Heart left ventricle (tissue), 16 donors: ENCODE results near the gene HOTAIR. TPM values are rescaled to one million over a fixed set of nuclear protein-coding genes. Genes with fewer than 3 reads are reported as not detected.

Experiments used
- ATAC-seq, 4 donors: fragments of 200-7000 bp; cut with Tn5 transposase; one replicate each; pipeline ENCODE4 v1.9.1; 2020 to 2022; ENCODE audit warnings: moderate library complexity in 4 of 4, mild to moderate bottlenecking in 3 of 4, moderate number of reproducible peaks in 1 of 4
- DNase-seq, 5 donors: peaks; one replicate each; pipeline ENCODE4 v3.0.0-alpha.2; 2020
- H3K27ac ChIP-seq, 12 donors: fragments of 200-600 bp; sonication (generic) in 4 of 12; one replicate each; pipeline versions ENCODE4 v1.5.0 to v1.8.0; 2016 to 2022; ENCODE audit warnings: mild to moderate bottlenecking in 2 of 12
- H3K27me3 ChIP-seq, 9 donors: fragments of 200-600 bp; sonication (generic) in 2 of 9; one replicate each; pipeline versions ENCODE4 v1.5.1 to v1.8.0; 2016 to 2022; ENCODE audit warnings: mild to moderate bottlenecking in 3 of 9
- H3K36me3 ChIP-seq, 9 donors: fragments of 200-600 bp; sonication (generic) in 2 of 9; one replicate each; pipeline versions ENCODE4 v1.5.0 to v1.8.0; 2018 to 2022; ENCODE audit warnings: mild to moderate bottlenecking in 2 of 9
- H3K4me1 ChIP-seq, 12 donors: fragments of 200-600 bp; sonication (generic) in 4 of 12; one replicate each; pipeline versions ENCODE4 v1.5.0 to v1.8.0; 2016 to 2022; ENCODE audit warnings: mild to moderate bottlenecking in 3 of 12
- H3K4me3 ChIP-seq, 12 donors: fragments of 200-600 bp; sonication (generic) in 4 of 12; one replicate each; pipeline versions ENCODE4 v1.5.0 to v1.8.0; 2017 to 2022; ENCODE audit warnings: mild to moderate bottlenecking in 9 of 12, moderate library complexity in 4 of 12
- H3K9me3 ChIP-seq, 12 donors: fragments of 200-600 bp; sonication (generic) in 4 of 12; one replicate each; pipeline versions ENCODE4 v1.5.0 to v1.8.0; 2016 to 2022; ENCODE audit warnings: mild to moderate bottlenecking in 1 of 12
- CTCF ChIP-seq, 12 donors: fragments of 200-600 bp; sonication (generic) in 4 of 12; IDR thresholded peaks; one replicate each; pipeline versions ENCODE4 v1.5.0 to v1.8.0; 2018 to 2022; ENCODE audit warnings: antibody characterized with exemption in 12 of 12, mild to moderate bottlenecking in 5 of 12
- POLR2A ChIP-seq, 2 donors: fragments of 450-650 bp; IDR thresholded peaks; one replicate each; pipeline ENCODE4 v1.6.1; 2017; ENCODE audit warnings: antibody characterized with exemption in 2 of 2, mild to moderate bottlenecking in 2 of 2, moderate library complexity in 2 of 2
- WGBS, 4 donors: extraction: QIAGEN DNeasy Blood & Tissue Kit in 2 of 4; methylation state at CpG; one replicate each; pipeline versions ENCODE4 v1.1.5 to v1.1.7; 2013 to 2018; 5-methylcytosine and 5-hydroxymethylcytosine counted together
- intact Hi-C, 10 donors: fragments of 100-400 bp; cut with DNase I; formaldehyde crosslinking; loops; one replicate each; pipeline versions ENCODE4 v1.11.1 to v1.14.2; 2022
- polyA plus RNA-seq, 2 donors: library from polyadenylated mRNA; stranded (reverse); fragments of 200-250 nt; gene quantifications; one replicate each; pipeline ENCODE4 v1.2.3, GENCODE V29; 2013
- total RNA-seq, 9 donors: library from RNA; depleted of rRNA in 2 of 9; stranded (reverse); fragments of >200 nt in 2 of 9; fragmentation: NEBNext Ultra II Directional in 3 of 9; extraction: Animal tissue kit (Norgen Biotek cat#: 25700) in 3 of 9; gene quantifications; one replicate each; pipeline versions ENCODE4 v1.1.0 to v1.2.4, GENCODE V29; 2016 to 2023
- donor health status: ischemic (EF 13 %, LVEDD 7.1; RV severe dilation, severe dysfunction).
- donor health status: healthy with polysubstance abuse.
- donor health status: DM: no; HTN: yes; CAD: no.
- donor health status: DM: no; HTN: no; CAD: no.
- donor health status: ischemic (EF 25% LVEDD 6.9; RV normal size, moderate dysfunction).
- donor health status: ischemic (EF 25% LVEDD 5.7; RV mildly dilated, moderate dysfunction).
- donor health status: healthy.
- donor health status: DM: yes; HTN: yes; CAD: no.
- donor health status: ischemic (EF 35%, LVEDD 5.7; RV mildly dilated, moderate dysfunction).
- donor health status: nonischemic (EF 11% LVEDD 7.7; RV severe dilation, severe dysfunction).
- donor health status: DM: yes; HTN: yes; CAD: no.
- donor health status: PGD.
- donor health status: ischemic (EF 29% LVEDD 5.4; RV normal size, mild dysfunction).
- donor health status: nonischemic (EF 23%, LVEDD 6.1; RV moderate dilation, normal function).

Gene HOTAIR
- total and polyA plus RNA-seq, 11 donors, result not detected

GRCh38 chr12:53952871-53953734 is 21.7 kb downstream of the HOTAIR start:
- WGBS, 4 donors, result 4 to 9% (median 6%) methylated on average over 34 to 38 of the region's 38 CpGs

GRCh38 chr12:53952335-53952694 is 22.4 kb downstream of the HOTAIR start:
- TF ChIP-seq POLR2A (IDR thresholded peaks at IDR 0.05) (no peak), CTCF (IDR thresholded peaks at IDR 0.05) (no peak)
- H3K4me1 ChIP-seq, result peaks cover 0 to 18% (median 5%) of the 10 kb centered on the region in 12 donors
- intact Hi-C loops, result no loop called here
- WGBS, 4 donors, result 6 to 17% (median 7%) methylated on average over 12 to 13 of the region's 13 CpGs
- ATAC-seq (no peak), DNase-seq (no peak)
- no peaks in the 10 kb centered on the region for H3K36me3 ChIP-seq
- H3K27ac ChIP-seq, result no peak overlapping the region
- no peaks in the 10 kb centered on the region for H3K9me3 ChIP-seq
- H3K4me3 ChIP-seq, result no peak overlapping the region
- peaks cover 75 to 100% (median 99%) of the 10 kb centered on the region in 9 donors for H3K27me3 ChIP-seq

More at GRCh38 chr12:53952871-53953734, 21.7 kb downstream of the HOTAIR start:
- Histone ChIP-seq H3K36me3 (no peaks in the 10 kb centered on the region), H3K27me3 (peaks cover 80 to 100% (median 99%) of the 10 kb centered on the region in 9 donors), H3K9me3 (no peaks in the 10 kb centered on the region), H3K4me1 (peaks cover 0 to 18% (median 5%) of the 10 kb centered on the region in 12 donors), H3K27ac (no peak overlapping the region), H3K4me3 (no peak overlapping the region)
- intact Hi-C loops, result no loop called here
- DNase-seq (no peak), ATAC-seq (no peak)
- TF ChIP-seq CTCF (IDR thresholded peaks at IDR 0.05) (no peak), POLR2A (IDR thresholded peaks at IDR 0.05) (no peak)

- peaks cover 71 to 100% (median 98%) of the 10 kb centered on the region in 9 donors for H3K27me3 ChIP-seq
- intact Hi-C loops, result no loop called here
Observed at GRCh38 chr12:53951577-53952334, 23.0 kb downstream of the HOTAIR start.

More at GRCh38 chr12:53951577-53952334, 23.0 kb downstream of the HOTAIR start:
- no peak overlapping the region for H3K4me3 ChIP-seq
- peaks cover 0 to 18% (median 5%) of the 10 kb centered on the region in 12 donors for H3K4me1 ChIP-seq
- H3K36me3 ChIP-seq, result no peaks in the 10 kb centered on the region
- 3 to 4% (median 3%) methylated on average over 22 to 47 of the region's 47 CpGs for WGBS, 4 donors
- H3K27ac ChIP-seq, result no peak overlapping the region
- H3K9me3 ChIP-seq, result no peaks in the 10 kb centered on the region
- ATAC-seq, result no peak
- DNase-seq, result no peak
- TF ChIP-seq CTCF (IDR thresholded peaks at IDR 0.05) (no peak), POLR2A (IDR thresholded peaks at IDR 0.05) (no peak)
